Left colon (tissue), 2 donors: ENCODE data around the gene POLR2L. TPM values are rescaled to one million over a fixed set of nuclear protein-coding genes. Genes with fewer than 3 reads are reported as not detected.

Experiments
- ATAC-seq: fragments of 200-7000 bp; cut with Tn5 transposase; one replicate; pipeline ENCODE4 v1.9.1; 2020; ENCODE audit warnings: mild to moderate bottlenecking, moderate library complexity
- DNase-seq, 2 donors: peaks; one replicate each; pipeline ENCODE4 v3.0.0-alpha.2; 2020
- intact Hi-C, 2 donors: fragments of 100-400 bp; cut with DNase I in 1 of 2; cut with micrococcal nuclease in 1 of 2; formaldehyde crosslinking; loops; one replicate each; pipeline versions ENCODE4 v1.11.2 to v1.14.0; 2022; cut with DNase I, micrococcal nuclease
- total RNA-seq, 2 donors: library from RNA; stranded (reverse); fragmentation: NEBNext Ultra II Directional; extraction: Animal tissue kit (Norgen Biotek cat#: 25700); gene quantifications; one replicate each; pipeline ENCODE4 v1.2.1, GENCODE V29; 2021
- donor health status: DM: no; HTN: no; CAD: no.
- donor health status: DM: yes; HTN: yes; CAD: no.

The POLR2L gene
- total RNA-seq, 2 donors from 2014 or later = 79.4 to 83.1 TPM

DNA sequence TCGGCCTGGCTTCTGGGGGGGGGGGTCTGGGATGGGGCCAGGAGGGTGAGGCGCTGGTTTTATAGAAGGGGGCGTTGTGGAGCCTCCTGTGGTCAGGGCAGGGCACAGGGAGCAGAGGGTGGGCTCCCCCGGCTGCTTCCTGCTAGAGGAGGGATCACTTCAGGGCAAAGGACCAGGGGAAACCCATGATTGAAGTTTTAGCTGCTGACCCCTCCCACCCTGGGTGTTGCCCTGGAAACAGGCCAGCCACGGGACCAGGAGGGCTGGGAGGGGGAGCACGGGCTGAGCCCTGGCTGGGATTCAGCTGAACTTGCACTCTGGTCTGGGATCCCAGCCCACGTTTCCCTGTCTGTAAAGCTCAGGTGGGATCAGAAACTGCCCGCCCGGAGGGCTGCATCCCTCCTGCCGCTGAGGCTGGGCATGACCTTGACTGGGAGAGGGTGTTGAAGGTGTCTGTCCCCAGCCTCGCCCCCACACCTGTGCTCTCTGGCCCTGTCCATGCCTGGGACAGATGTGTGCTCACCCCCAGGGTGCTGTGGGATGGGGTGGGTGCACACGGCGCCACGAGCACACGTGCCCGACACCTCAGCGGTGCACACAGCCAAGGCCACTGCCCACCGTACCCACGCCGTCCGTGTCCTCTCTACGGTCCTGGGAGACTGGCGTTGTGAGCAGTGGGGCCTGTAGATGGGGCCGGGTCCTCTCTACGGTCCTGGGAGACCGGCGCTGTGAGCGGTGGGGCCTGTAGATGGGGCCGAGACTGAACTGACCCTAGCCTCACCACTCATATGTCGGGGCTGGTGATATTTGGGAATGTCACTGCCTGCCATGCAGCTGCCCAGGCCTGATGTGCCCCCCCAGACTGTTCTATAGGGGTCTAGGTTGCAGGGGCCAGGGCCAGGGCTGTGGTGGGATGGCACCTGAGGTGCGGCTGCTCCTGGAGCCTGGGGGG lies 2.6 kb upstream of the POLR2L start:
- peak; percentile 1 for ATAC-seq

GRCh38 chr11:843818-844692 lies 1.7 kb upstream of the POLR2L start:
- DNase-seq (peak; percentile 78 to 89), ATAC-seq (no peak)
- intact Hi-C loops = no loop called here

More for the DNA sequence above, 2.6 kb upstream of the POLR2L start:
- DNase-seq = peak; percentile 73 to 88
- intact Hi-C loops = no loop called here

GRCh38 chr11:843086-843734 lies 881 bp upstream of the POLR2L start:
- no peak for DNase-seq
- intact Hi-C loops = no loop called here
- no peak for ATAC-seq

- no peak for DNase-seq
- intact Hi-C loops = no loop called here
- peak; percentile 31 for ATAC-seq
Observed at GRCh38 chr11:841981-842369, 354 bp downstream of the POLR2L start.

DNA sequence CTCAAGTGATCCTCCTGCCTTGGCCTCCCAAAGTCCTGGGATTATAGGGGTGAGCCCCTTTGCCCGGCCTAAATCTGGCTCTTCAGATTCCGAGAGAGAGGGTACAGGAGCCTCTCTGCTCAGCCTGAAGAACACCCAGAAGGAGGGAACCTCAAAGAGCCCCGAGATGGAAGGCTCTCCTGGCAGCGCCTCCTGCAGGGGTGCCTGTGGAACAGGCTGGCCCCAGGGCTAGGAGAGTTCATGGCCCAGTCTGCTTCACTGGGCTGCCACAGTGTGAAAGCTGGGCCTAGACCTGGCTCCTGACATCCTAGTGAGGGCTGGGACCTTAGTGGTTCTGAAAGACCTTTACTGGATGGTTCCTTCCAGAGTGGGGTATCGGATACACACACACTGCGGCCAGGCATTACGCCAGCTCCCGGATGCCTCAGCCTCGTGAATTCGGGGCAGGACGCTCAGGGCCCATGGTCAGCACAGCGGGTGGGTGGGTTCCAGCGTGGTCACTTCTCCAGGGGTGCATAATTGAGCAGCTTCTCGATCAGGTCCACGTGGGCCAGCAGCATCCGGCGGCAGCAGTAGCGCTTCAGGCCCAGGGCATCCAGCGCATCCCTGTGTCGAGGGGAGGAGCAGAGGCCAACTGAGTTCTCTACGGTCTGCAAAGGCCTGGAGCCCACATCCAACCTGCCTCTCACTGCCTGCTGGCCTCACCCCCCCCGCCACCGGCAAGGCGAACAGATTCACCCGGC lies 2.3 kb downstream of the POLR2L start:
- no peak for ATAC-seq
- no peak for DNase-seq
- intact Hi-C loops = no loop called here

GRCh38 chr11:839280-839623 lies 3.1 kb downstream of the POLR2L start:
- DNase-seq (no peak), ATAC-seq (no peak)
- intact Hi-C loops = no loop called here

DNA sequence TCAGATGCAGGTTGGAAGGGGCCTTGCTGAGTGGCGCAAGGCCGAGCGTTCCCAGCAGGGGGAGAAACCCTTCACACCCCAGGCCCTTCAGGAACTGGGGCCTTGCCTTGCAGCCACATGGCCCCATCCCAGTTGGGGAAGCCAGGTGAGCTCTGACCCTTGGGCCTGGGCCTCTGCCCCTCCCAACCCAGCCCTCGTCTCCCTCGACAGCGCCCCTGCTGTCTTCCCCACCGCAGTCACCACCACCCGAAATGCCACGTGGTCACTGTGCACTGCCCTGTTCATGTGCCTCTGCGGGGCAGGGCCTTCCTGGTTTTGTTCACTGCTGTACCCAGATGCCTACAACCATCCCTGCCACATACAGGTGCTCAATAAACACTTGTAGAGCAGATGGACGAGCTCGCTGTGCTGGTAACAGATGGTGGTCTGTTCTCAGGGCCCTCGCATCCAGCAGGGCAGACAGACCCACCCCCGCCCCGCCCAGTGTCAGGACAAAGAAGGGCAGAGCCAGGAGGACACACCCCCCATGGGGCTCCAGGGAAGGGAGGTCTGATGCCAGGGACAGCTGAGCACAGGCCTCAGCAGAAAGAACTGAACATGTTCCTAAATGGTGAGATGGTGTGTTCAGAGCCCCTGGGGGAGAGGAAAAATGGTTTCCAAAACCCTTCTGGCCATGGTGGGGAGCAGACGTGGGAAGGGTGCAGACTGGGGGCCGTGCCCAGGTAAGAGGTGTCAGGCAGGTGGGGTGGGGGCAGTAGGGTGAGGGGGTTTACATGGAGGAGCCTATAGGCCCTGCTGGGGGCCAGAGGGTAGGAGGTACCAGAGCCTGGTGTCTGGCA lies 3.7 kb downstream of the POLR2L start:
- intact Hi-C loops = no loop called here
- ATAC-seq = peak; percentile 15
- DNase-seq = peak; percentile 59 to 74

- no peak for DNase-seq
- intact Hi-C loops = no loop called here
- ATAC-seq = no peak
Observed at GRCh38 chr11:837990-838307, 4.4 kb downstream of the POLR2L start.

GRCh38 chr11:837189-837989 lies 4.9 kb downstream of the POLR2L start:
- DNase-seq = peak in 1 of 2 donors; percentile 22
- ATAC-seq = no peak
- intact Hi-C loops = no loop called here

- intact Hi-C loops = no loop called here
- no peak for ATAC-seq
- peak in 1 of 2 donors; percentile 7 for DNase-seq
Observed at GRCh38 chr11:836700-837099, 5.6 kb downstream of the POLR2L start.

- intact Hi-C loops = no loop called here
- peak in 1 of 2 donors; percentile 12 for DNase-seq
- no peak for ATAC-seq
Observed at GRCh38 chr11:836274-836673, 6.1 kb downstream of the POLR2L start.

DNA sequence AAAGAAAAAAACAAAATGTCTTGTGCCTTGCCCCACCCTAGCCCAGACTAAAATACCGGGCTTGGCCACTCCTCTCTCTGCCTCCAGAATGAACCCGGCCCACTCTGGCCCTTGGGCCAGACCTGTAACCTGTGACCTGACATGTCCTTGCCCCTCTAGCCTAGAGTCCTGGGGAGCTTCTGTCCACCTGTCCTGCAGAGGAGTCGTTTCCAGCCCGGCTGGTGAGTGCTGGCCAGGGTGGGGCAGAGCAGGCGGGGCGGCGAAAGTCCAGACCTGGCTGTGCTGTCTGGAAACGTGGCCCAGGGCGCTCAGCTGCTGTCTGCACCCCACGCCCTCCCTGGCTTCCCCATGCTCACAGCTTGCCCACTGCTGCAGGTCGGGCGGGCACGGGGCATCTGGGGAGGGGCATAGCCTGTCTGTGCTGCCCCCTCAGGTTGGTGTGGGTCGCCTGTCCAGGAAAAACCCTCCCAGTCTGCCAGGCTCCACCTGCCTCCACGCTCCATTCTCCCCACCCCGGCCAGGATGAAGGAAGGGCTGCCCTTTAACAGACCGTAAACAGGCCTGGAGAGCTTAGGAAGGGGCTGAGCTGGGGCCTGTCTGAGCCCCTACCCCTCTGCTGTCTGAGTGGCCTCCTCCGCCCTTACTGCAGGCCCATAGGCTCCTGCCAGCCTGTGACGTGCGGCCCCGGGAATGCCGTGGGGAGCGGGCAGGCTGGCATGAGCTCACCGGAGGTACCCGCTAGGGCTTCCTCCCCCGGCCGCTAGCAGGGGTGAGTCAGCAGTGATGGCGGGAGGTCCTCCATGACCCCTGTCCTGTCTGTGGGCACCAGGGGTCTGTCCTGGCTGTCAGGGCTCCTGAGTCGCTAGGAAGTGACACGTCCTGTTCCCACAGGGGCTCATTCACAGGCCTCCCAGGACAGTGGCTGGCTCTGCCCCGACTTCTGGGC lies 7.7 kb downstream of the POLR2L start:
- intact Hi-C loops = no loop called here
- DNase-seq (peak; percentile 82 to 85), ATAC-seq (peak; percentile 60)

DNA sequence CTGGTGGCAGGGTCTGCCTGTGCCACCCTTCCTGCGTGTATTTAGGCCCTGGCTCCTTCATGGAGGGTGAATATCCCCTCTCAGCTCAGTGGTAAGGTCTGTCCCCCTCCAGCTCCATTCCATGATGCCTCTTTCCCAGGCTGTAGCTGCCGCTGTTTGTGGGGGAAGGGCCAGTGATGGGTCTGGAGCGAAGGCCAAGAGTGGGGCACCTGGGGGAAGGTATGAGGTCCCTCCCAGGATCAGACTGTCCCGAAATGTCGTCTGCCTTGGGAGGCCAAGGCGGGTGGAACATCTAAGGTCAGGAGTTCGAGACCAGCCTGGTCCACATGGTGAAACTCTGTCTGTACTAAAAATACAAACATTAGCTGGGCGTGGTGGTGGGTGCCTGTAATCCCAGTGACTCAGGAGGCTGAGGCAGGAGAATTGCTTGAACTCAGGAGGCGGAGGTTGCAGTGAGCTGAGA lies 8.4 kb downstream of the POLR2L start:
- peak; percentile 10 for ATAC-seq
- peak; percentile 45 to 59 for DNase-seq
- intact Hi-C loops = no loop called here

DNA sequence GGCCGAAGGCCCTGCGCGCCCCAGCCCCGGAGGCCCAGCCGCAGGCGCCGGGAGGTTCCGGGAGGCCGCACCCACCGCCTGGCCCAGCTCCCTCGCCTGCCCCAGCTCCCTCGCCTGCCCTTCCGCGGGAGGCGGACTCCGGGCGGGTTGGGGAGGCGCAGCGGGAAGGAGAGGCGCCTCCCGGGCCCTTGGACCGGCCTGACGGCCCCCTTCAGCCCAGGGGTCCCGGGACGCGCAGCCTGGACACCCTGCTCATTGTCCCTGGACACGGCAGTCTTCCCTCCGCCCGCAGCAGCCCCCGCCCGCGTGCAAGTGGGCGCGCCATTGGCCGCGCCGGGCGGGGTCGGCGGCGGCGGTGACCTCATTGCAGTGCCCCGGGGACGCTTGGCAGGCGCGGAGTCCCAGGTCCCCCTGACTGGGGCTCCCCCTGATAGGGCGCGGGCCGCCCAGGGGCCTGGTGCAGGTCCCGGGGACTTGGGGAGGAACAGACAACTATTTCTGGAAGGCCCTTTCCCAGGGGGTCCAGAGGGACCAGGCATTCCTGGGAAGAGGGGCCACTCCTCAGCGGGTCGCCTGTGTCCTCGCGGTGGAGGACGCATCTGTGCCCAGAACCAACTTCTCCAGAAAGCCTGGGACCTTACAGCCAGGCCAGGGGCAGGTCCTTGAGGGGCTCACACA lies 9.1 kb downstream of the POLR2L start:
- DNase-seq = peak; percentile 58 to 76
- ATAC-seq = peak; percentile 51
- intact Hi-C loops = no loop called here

DNA sequence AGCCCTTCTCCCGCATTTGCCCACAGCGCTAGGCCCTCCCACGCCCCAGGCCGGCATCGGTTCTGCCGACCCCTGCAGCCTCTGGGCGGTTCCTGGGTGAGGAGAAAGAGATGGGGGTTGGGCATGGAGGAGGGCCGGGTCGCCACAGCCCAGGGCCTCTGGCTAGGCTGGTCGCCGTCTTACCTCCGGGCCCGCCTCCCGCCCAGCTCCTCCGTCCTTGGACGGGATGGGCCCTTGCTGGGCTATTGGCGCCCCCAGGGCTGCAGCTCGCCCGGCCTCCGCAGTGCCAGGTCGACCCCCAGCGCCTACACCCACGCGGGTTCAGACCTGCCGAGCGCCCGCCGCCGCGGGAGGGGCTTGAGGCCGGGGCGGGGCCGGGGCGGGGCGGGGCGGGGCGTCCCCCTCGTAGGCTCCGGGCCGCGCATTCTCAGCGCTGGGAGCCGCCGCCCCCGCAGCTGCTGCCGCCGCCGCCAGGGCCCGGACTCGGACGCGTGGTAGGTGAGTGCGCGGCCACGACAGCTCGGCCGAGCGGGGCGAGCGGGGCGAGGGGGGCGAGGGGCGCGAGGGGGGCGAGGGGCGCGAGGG lies 9.7 kb downstream of the POLR2L start, which contains the start of gene CD151:
TSS of gene CD151 (plus strand) at position 424 of the 585 bp plus-strand sequence. CDS start 3,118 bp downstream, outside the sequence.
- peak; percentile 36 for ATAC-seq
- intact Hi-C loops = no loop called here
- peak in 1 of 2 donors; percentile 55 for DNase-seq
